WERI-Rb-1 (cell line): ENCODE data around the gene ERCC6.

Experiments used
- DNase-seq: peaks from one replicate; pipeline ENCODE4 v3.0.0-alpha.2; 2020
- H3K27ac ChIP-seq: fragments of 250-450 bp; sonication (Bioruptor Pico); 2 replicates; pipeline ENCODE4 v1.5.1; 2020; ENCODE audit warnings: mild to moderate bottlenecking, moderate library complexity
- H3K27me3 ChIP-seq: fragments of 250-450 bp; sonication (Bioruptor Pico); 2 replicates; pipeline ENCODE4 v1.5.1; 2021; ENCODE audit warnings: mild to moderate bottlenecking, low read depth, moderate library complexity; ENCODE audit not compliant: insufficient read depth, severe bottlenecking
- H3K36me3 ChIP-seq: fragments of 250-450 bp; sonication (Bioruptor Pico); 2 replicates; pipeline ENCODE4 v1.5.1; 2020; ENCODE audit warnings: mild to moderate bottlenecking, moderate library complexity
- H3K4me3 ChIP-seq: 2 replicates; pipeline ENCODE4 v1.5.1; 2011; ENCODE audit warnings: low read depth, mild to moderate bottlenecking, control low read depth, low read length
- H3K9me3 ChIP-seq: fragments of 250-450 bp; sonication (Bioruptor Pico); 2 replicates; pipeline ENCODE4 v1.5.1; 2021; ENCODE audit warnings: mild to moderate bottlenecking, moderate library complexity; ENCODE audit not compliant: severe bottlenecking
- CTCF ChIP-seq: IDR thresholded peaks from 2 replicates; pipeline ENCODE4 v1.5.1; 2011; ENCODE audit warnings: low read depth, mild to moderate bottlenecking, control low read depth, inconsistent platforms, low read length

ERCC6 gene

DNA sequence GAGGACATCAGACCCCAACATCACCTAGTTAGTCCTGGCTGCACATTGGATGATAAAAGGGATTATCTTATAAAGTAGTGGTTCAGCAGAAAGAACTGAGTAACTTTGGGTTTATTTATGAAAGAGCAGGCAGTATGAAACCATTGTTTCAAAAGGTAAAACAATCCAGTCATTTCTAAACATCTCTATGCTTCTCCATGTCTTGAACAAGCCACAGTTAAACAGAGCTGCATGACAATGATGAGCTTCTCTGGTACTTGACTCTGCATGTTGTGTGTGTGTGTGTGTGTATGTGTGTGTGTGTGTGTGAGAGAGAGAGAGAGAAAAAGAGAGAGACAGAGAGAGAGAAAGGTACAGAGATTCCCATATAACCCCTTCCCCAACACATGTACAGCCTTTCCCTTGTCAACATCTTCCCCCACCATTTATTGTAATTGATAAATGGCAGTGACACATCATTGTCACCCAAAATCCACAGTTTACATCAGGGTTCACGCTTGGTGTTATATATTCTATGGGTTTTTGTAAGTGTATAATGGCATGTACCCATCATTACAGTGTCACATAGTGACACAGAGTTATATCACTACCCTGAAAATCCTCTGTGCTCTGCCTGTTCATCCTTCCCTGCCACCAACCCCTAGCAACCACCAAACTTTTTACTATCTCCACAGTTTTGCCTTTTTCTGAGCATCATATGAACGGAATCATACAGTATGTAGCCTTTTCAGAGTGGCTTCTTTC is 38.4 kb upstream of the ERCC6 start:
- TF ChIP-seq CTCF: no peak
- Histone ChIP-seq H3K27ac (no peak overlapping the region), H3K4me3 (no peak overlapping the region), H3K36me3 (no peaks in the 10 kb centered on the region), H3K27me3 (no peaks in the 10 kb centered on the region), H3K9me3 (no peaks in the 10 kb centered on the region)
- DNase-seq: no peak

DNA sequence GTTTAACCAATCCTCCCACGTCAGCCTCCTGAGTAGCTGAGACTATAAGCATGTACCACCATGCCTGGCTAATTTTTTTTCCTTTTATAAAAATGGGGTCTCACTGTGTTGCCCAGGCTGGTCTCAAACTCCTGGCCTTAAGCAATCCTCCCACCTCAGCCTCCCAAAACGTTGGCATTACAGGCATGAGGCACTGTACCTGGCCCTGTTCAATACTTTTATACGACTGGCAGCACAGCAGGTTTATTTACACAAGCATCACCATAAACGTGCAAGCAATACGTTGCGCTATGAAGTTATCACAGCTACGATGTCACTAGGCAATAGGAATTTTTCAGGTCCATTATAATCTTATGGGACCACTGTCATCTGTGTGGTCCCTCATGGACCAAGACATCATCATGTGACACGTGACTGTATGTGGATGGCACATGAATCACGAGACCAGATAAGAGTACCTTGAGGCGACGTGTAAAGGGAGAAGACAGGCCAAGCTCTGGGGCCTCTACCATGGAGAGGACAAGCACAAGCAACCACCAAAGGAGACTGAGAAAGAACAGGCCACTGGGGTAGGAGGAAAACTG is 36.7 kb upstream of the ERCC6 start:
- H3K4me3 ChIP-seq: no peak overlapping the region
- no peak overlapping the region for H3K27ac ChIP-seq
- no peaks in the 10 kb centered on the region for H3K27me3 ChIP-seq
- no peak for TF ChIP-seq CTCF
- H3K36me3 ChIP-seq: no peaks in the 10 kb centered on the region
- H3K9me3 ChIP-seq: no peaks in the 10 kb centered on the region
- no peak for DNase-seq

DNA sequence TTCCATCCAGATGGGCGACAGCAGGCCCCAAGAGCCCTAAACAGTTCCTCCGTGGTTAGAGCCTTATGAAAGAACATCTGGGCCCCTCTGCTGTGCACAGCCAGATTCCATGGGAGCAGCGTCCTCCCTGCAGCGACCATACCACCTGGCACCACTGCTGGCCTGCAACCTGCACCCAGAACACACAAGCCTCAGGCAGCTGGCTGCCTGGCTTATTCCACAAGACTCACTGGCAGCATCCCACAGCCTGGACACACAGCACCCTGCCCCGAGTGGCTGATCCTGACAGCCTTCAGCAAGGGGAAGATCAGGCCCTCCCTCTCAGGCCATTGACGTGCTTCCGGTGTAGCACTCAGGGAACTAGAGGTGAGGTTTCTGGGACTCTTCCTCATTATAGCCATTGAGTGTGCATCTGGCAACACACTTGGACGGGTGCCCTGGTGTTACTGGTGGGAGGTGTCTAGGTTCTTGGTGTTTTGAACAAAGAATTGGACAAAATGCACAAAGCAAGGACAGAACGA is 33.7 kb upstream of the ERCC6 start:
- H3K27me3 ChIP-seq: no peaks in the 10 kb centered on the region
- no peaks in the 10 kb centered on the region for H3K36me3 ChIP-seq
- DNase-seq: no peak
- H3K9me3 ChIP-seq: no peaks in the 10 kb centered on the region
- H3K4me3 ChIP-seq: no peak overlapping the region
- no peak for TF ChIP-seq CTCF
- no peak overlapping the region for H3K27ac ChIP-seq

GRCh38 chr10:49571388-49571787 is 32.5 kb upstream of the ERCC6 start:
- Histone ChIP-seq H3K4me3 (no peak overlapping the region), H3K9me3 (no peaks in the 10 kb centered on the region), H3K36me3 (no peaks in the 10 kb centered on the region), H3K27ac (no peak overlapping the region), H3K27me3 (no peaks in the 10 kb centered on the region)
- DNase-seq: no peak
- no peak for TF ChIP-seq CTCF

DNA sequence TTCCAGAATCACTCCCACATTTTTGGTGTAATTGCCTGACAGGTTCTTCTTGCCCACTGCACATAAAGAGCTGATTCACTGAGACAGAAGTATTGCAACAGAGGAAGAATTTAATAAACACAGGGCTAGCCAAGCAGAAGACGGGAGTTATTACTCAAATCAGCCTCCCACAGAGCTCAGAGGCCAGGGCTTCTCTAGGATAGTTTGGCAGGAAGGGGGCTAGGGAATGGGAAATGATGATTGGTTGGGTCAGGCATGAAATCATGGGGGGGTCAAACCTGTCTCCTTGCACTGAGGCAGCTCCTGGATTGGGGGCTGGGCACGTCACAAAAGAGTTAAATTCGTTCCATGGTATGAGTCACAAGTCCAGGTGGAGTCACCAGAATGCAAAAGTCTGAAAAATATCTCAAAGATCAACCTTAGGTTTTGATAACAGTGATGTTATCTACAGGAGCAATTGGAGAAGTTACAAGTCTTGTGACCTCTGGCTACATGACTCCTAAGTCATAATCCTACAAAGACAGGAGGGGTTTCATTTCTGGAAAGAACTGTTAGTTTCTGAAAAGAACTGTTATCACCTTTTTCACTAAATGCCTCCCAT is 30.2 kb upstream of the ERCC6 start:
- no peak for DNase-seq
- TF ChIP-seq CTCF: no peak
- Histone ChIP-seq H3K36me3 (no peaks in the 10 kb centered on the region), H3K4me3 (no peak overlapping the region), H3K27ac (no peak overlapping the region), H3K27me3 (no peaks in the 10 kb centered on the region), H3K9me3 (no peaks in the 10 kb centered on the region)
